ENCODE data around the gene SULT1C2.
A peak's percentile ranks its signal among the peaks of the same experiment; 100 is the strongest.

SULT1C2 gene

DNA sequence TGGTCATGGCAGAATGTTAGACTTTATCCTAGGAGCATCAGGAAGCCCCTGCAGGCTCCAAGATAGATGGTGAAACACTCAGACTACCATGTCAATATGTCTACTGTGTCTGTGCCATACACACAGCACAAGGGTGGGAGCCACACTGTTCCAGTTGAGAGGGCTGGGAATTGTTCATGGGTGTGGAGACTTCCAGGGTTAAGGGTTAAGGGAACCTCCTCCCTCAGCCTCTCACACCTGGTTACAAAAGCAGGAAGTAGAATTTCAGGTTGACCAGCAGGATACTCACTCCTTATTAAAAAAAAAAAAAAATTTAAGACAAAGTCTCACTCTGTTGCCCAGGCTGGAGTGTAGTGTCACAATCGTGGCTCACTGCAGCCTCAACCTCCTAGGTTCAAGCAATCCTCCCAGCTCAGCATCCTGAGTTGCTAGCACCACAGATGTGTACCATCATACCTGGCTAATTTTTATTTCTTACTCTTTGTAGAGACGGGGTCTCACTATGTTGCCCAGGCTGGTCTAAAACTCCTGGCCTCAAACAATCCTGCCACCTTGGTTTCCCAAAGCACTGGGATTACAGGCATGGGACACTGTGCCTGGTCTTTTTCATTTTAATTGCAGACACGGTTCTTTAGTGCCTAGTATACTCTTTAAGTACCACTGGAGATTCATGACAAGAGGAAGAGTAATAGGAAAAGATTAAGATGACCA, 26.0 kb downstream of the SULT1C2 start:
- no peak for DNase-seq
- 94% methylated on average over 2 of the region's 3 CpGs for WGBS (ENCODE audit: insufficient coverage)
- Histone ChIP-seq H3K4me3 (ENCODE audit: control insufficient read depth in 1 of 7, extremely low read depth in 1 of 7, insufficient read depth in 4 of 7, low read depth in 2 of 7, low read length in 6 of 7) (no peak overlapping the region), H3K27ac (ENCODE audit: insufficient read depth in 1 of 2, low read depth in 1 of 2, low read length in 2 of 2, poor library complexity in 1 of 2, severe bottlenecking in 2 of 2) (no peak overlapping the region), H3K9me3 (ENCODE audit: control extremely low read depth in 1 of 5, control insufficient read depth in 4 of 5, insufficient read depth in 2 of 5, low read depth in 1 of 5, low read length in 4 of 5) (peaks cover 0 to 2% (median 0%) of the 10 kb centered on the region in 5 experiments), H3K4me1 (ENCODE audit: control extremely low read depth in 1 of 4, control insufficient read depth in 4 of 4, insufficient read depth in 4 of 4, low read length in 3 of 4) (no peaks in the 10 kb centered on the region), H3K27me3 (replicated peaks in 2 of 5; ENCODE audit: control insufficient read depth in 4 of 5, insufficient read depth in 5 of 5, low read length in 4 of 5) (no peaks in the 10 kb centered on the region), H3K36me3 (ENCODE audit: control insufficient read depth in 4 of 4, insufficient read depth in 4 of 4, low read length in 3 of 4) (no peaks in the 10 kb centered on the region)
- ChIA-PET CTCF (no interaction called here), POLR2A (no interaction called here)

DNA sequence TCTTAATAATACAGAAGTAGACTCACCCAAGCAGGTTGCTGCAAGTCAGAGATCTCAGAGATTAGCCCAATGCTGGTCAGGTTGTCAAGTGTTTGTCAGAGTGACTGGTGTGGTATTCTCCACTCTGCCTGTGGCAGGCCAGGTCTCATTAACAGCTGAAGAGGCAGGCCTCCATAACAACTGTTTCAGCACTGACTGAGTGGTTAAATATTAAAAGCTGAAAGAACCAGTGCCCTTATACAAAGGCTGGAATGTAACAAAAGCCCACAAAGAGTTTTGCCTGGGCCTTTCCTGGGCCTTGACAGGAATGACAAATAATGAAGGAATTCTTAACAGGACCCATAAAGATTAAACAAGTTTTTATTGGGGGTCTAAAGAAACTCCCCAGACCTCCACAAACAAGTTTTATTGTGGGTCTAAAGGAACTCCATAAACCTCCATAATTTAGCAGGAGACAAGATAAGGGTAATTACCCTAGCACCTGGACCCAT, 26.8 kb downstream of the SULT1C2 start:
- Histone ChIP-seq H3K9me3 (ENCODE audit: control extremely low read depth in 1 of 5, control insufficient read depth in 4 of 5, insufficient read depth in 2 of 5, low read depth in 1 of 5, low read length in 4 of 5) (peaks cover 0 to 2% (median 0%) of the 10 kb centered on the region in 5 experiments), H3K4me3 (ENCODE audit: control insufficient read depth in 1 of 7, extremely low read depth in 1 of 7, insufficient read depth in 4 of 7, low read depth in 2 of 7, low read length in 6 of 7) (no peak overlapping the region)

DNA sequence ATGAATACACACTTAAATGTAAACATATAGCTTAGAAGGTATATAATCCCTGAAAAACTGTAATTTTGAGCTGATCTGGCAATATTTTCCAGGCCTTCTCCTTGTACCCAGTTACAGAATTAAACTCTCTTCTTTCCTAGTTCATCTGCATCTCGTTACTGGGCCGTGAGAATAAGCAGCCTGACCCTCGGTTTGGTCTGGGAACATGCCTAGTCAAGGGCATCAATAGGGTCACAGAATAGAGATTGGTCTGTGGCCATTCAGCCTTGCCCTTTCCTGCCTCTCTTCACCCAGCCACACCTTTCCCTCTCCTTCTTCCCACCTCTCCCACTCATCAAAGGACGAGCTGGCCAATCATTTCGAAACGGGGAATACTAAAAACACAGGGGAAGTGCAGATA, 27.3 kb downstream of the SULT1C2 start:
- H3K27me3 ChIP-seq (replicated peaks in 2 of 5; ENCODE audit: control insufficient read depth in 4 of 5, insufficient read depth in 5 of 5, low read length in 4 of 5) = no peaks in the 10 kb centered on the region
- H3K4me3 ChIP-seq (ENCODE audit: control insufficient read depth in 1 of 7, extremely low read depth in 1 of 7, insufficient read depth in 4 of 7, low read depth in 2 of 7, low read length in 6 of 7) = no peak overlapping the region
- peaks cover 0 to 2% (median 0%) of the 10 kb centered on the region in 5 experiments for H3K9me3 ChIP-seq (ENCODE audit: control extremely low read depth in 1 of 5, control insufficient read depth in 4 of 5, insufficient read depth in 2 of 5, low read depth in 1 of 5, low read length in 4 of 5)
- ChIA-PET POLR2A (no interaction called here), CTCF (interaction anchor here (0.8 kb wide), 1 partner anchor 9 kb away, joined by 3 read pairs; no protein-coding TSS in a partner anchor)
- no peaks in the 10 kb centered on the region for H3K36me3 ChIP-seq (ENCODE audit: control insufficient read depth in 4 of 4, insufficient read depth in 4 of 4, low read length in 3 of 4)
- H3K4me1 ChIP-seq (ENCODE audit: control extremely low read depth in 1 of 4, control insufficient read depth in 4 of 4, insufficient read depth in 4 of 4, low read length in 3 of 4) = no peaks in the 10 kb centered on the region
- H3K27ac ChIP-seq (ENCODE audit: insufficient read depth in 1 of 2, low read depth in 1 of 2, low read length in 2 of 2, poor library complexity in 1 of 2, severe bottlenecking in 2 of 2) = no peak overlapping the region
- no peak for DNase-seq
- 66% methylated on average over 6 of the region's 6 CpGs for WGBS (ENCODE audit: insufficient coverage)

More for the DNA sequence above, 26.8 kb downstream of the SULT1C2 start:
- ChIA-PET CTCF (no interaction called here), POLR2A (no interaction called here)
- Histone ChIP-seq H3K27ac (ENCODE audit: insufficient read depth in 1 of 2, low read depth in 1 of 2, low read length in 2 of 2, poor library complexity in 1 of 2, severe bottlenecking in 2 of 2) (no peak overlapping the region), H3K27me3 (replicated peaks in 2 of 5; ENCODE audit: control insufficient read depth in 4 of 5, insufficient read depth in 5 of 5, low read length in 4 of 5) (no peaks in the 10 kb centered on the region), H3K36me3 (ENCODE audit: control insufficient read depth in 4 of 4, insufficient read depth in 4 of 4, low read length in 3 of 4) (no peaks in the 10 kb centered on the region), H3K4me1 (ENCODE audit: control extremely low read depth in 1 of 4, control insufficient read depth in 4 of 4, insufficient read depth in 4 of 4, low read length in 3 of 4) (no peaks in the 10 kb centered on the region)
- DNase-seq = peak in 1 of 3 donors; percentile 1

DNA sequence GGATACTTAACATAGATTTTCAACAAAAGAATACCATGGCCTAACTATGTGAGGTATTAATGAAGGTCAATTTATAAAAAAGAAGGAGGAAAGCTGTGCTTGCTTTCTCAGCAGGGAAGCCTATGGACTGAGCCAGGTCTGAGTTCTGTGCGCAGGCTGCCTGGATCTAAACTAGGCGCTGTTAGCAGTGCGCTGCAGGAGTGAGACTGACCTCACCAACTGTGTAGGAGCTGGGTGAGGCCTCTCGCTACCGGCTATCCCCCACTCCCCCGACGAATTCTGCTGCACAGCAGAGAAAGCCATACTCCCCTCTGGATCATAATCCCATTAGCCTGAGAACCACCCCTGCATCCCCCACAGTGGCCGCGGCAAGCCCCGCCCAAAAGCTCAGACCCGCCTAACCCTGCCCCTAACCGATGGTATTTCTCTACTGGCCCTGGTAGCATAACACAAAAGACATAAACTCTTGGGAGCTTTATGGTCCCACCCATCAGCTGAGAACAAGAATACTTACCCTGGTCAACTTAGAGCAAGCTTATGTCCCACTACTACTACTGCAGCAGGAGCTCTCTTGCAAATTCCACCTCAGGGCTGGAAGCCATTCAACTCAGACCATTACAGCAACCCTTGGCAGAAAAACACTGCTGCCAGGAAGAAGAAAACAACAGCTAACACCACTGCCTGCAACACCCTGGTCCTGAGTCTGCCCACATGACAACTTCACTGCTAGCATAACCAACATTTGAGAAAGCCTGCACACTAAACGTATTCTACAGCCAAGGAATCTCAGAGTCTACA, 28.0 kb downstream of the SULT1C2 start:
- Histone ChIP-seq H3K4me3 (ENCODE audit: control insufficient read depth in 1 of 7, extremely low read depth in 1 of 7, insufficient read depth in 4 of 7, low read depth in 2 of 7, low read length in 6 of 7) (no peak overlapping the region), H3K9me3 (ENCODE audit: control extremely low read depth in 1 of 5, control insufficient read depth in 4 of 5, insufficient read depth in 2 of 5, low read depth in 1 of 5, low read length in 4 of 5) (peaks cover 0 to 2% (median 0%) of the 10 kb centered on the region in 5 experiments), H3K27ac (ENCODE audit: insufficient read depth in 1 of 2, low read depth in 1 of 2, low read length in 2 of 2, poor library complexity in 1 of 2, severe bottlenecking in 2 of 2) (no peak overlapping the region), H3K4me1 (ENCODE audit: control extremely low read depth in 1 of 4, control insufficient read depth in 4 of 4, insufficient read depth in 4 of 4, low read length in 3 of 4) (no peaks in the 10 kb centered on the region), H3K27me3 (replicated peaks in 2 of 5; ENCODE audit: control insufficient read depth in 4 of 5, insufficient read depth in 5 of 5, low read length in 4 of 5) (no peaks in the 10 kb centered on the region), H3K36me3 (ENCODE audit: control insufficient read depth in 4 of 4, insufficient read depth in 4 of 4, low read length in 3 of 4) (no peaks in the 10 kb centered on the region)
- POLR2A ChIA-PET = no interaction called here
- WGBS (ENCODE audit: insufficient coverage) = 98% methylated on average over 8 of the region's 13 CpGs
- no peak for DNase-seq
- CTCF ChIA-PET = interaction anchor here (0.8 kb wide), 1 partner anchor 9 kb away, joined by 3 read pairs; no protein-coding TSS in a partner anchor

DNA sequence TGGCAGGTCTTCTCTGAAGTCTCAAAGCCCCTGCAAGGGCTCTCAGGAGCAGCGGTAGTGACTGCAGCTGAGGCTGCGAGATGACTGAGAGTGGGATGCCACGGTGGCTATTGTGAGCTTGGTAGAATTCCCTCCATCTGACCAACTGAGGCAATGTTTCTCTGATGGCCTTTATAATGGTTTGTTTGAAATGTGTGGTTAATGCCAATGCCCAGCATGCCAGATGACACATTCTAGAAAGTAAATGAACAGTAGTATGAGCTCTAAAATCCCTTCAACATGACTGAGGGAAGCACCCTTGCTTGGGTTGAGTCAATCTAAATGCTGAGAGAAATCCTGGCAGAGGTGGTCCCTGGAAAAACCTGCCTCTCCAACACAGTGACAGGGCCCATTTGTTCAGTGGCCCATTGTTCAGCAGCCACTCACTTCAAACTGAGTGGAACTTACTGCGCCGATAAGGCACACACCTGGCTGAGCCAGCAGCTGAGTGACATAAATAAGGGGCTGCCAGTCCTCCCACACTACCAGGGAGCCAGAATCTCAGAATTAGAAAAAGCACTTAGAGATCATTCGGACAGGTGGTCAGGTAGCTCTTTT, 31.7 kb downstream of the SULT1C2 start:
- no peak overlapping the region for H3K4me3 ChIP-seq (ENCODE audit: control insufficient read depth in 1 of 7, extremely low read depth in 1 of 7, insufficient read depth in 4 of 7, low read depth in 2 of 7, low read length in 6 of 7)
- ChIA-PET CTCF (no interaction called here), POLR2A (no interaction called here)
- no peaks in the 10 kb centered on the region for H3K27me3 ChIP-seq (replicated peaks in 2 of 5; ENCODE audit: control insufficient read depth in 4 of 5, insufficient read depth in 5 of 5, low read length in 4 of 5)
- no peaks in the 10 kb centered on the region for H3K36me3 ChIP-seq (ENCODE audit: control insufficient read depth in 4 of 4, insufficient read depth in 4 of 4, low read length in 3 of 4)
- no peak for DNase-seq
- WGBS (ENCODE audit: insufficient coverage) = 100% methylated on average over 3 of the region's 6 CpGs
- H3K27ac ChIP-seq (ENCODE audit: insufficient read depth in 1 of 2, low read depth in 1 of 2, low read length in 2 of 2, poor library complexity in 1 of 2, severe bottlenecking in 2 of 2) = no peak overlapping the region
- H3K4me1 ChIP-seq (ENCODE audit: control extremely low read depth in 1 of 4, control insufficient read depth in 4 of 4, insufficient read depth in 4 of 4, low read length in 3 of 4) = no peaks in the 10 kb centered on the region
- H3K9me3 ChIP-seq (ENCODE audit: control extremely low read depth in 1 of 5, control insufficient read depth in 4 of 5, insufficient read depth in 2 of 5, low read depth in 1 of 5, low read length in 4 of 5) = no peaks in the 10 kb centered on the region

DNA sequence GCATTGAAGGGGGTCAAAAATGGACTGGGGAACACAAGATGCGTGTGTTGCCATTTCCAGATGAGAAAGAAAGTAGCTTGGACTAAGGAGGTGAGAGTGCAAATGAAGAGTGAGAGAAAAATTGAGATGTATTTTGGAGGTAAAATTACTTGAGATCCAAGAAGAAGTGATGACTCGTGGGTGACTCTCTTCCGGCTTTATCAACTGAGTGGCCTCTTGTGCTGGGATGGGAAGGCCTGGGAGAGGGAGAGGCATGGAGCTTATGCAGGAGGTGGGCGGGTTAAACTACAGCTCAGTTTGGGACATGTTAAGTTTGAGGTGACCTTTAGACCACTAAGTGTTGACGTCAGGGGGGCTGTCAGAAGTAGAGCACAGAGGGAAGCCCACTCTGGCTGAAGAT, 34.9 kb downstream of the SULT1C2 start:
- 92% methylated on average over 5 of the region's 5 CpGs for WGBS (ENCODE audit: insufficient coverage)
- Histone ChIP-seq H3K4me1 (ENCODE audit: control extremely low read depth in 1 of 4, control insufficient read depth in 4 of 4, insufficient read depth in 4 of 4, low read length in 3 of 4) (no peaks in the 10 kb centered on the region), H3K36me3 (ENCODE audit: control insufficient read depth in 4 of 4, insufficient read depth in 4 of 4, low read length in 3 of 4) (no peaks in the 10 kb centered on the region), H3K27ac (ENCODE audit: insufficient read depth in 1 of 2, low read depth in 1 of 2, low read length in 2 of 2, poor library complexity in 1 of 2, severe bottlenecking in 2 of 2) (no peak overlapping the region), H3K9me3 (ENCODE audit: control extremely low read depth in 1 of 5, control insufficient read depth in 4 of 5, insufficient read depth in 2 of 5, low read depth in 1 of 5, low read length in 4 of 5) (peaks cover 0 to under 1% (median 0%) of the 10 kb centered on the region in 5 experiments), H3K27me3 (replicated peaks in 2 of 5; ENCODE audit: control insufficient read depth in 4 of 5, insufficient read depth in 5 of 5, low read length in 4 of 5) (no peaks in the 10 kb centered on the region), H3K4me3 (ENCODE audit: control insufficient read depth in 1 of 7, extremely low read depth in 1 of 7, insufficient read depth in 4 of 7, low read depth in 2 of 7, low read length in 6 of 7) (no peak overlapping the region)
- DNase-seq = no peak
- ChIA-PET POLR2A (no interaction called here), CTCF (no interaction called here)
